Cerebellar nuclear complex (tissue), 1 donor: ENCODE data around the gene COQ9.
"Not testable (repeated sequence)": the region's sequence is repeated elsewhere in the genome, so short reads cannot be mapped to it uniquely, and the experiment has no call there.

Experiments
- DNase-seq, 2 experiments: peaks; one replicate each; lab custom pipeline; 2025; lab: John Stamatoyannopoulos, UW

Gene COQ9, protein sequence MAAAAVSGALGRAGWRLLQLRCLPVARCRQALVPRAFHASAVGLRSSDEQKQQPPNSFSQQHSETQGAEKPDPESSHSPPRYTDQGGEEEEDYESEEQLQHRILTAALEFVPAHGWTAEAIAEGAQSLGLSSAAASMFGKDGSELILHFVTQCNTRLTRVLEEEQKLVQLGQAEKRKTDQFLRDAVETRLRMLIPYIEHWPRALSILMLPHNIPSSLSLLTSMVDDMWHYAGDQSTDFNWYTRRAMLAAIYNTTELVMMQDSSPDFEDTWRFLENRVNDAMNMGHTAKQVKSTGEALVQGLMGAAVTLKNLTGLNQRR

DNA sequence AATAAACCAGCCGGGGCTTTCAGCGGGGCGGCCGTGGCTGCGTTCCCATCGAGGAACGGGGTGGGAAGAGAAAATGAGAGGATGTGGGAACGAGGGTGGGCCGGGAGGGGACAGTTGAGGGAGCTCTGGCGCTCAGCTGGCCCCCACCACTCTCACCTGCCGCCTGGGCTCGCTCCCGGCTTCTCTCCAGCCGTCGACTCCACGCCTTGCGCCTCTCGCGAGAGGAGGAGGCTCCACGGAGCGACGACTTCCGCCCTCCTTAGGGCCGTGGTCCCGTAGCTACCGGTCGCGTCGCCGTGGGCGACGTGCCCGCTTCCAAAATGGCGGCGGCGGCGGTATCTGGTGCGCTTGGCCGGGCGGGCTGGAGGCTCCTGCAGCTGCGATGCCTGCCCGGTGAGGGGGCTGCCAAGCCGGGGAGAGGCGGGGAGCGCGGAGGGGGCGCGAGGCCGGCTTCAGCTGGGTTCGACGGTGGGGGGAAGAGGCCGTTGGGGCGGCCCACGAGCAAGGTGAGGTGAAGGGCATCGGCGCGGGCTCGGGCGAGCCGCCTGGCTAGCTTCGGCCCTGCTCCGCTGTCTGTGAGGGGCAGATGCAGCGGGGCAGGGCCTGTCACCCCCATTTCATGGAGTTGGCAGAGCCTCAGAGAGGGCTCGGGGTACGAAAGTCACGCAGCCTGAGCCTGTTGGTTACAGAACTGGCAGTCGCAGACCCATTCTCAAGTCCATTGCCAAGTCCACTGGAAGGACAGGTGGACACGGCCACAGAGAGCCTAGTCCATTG lies at the start of gene COQ9, which contains the start of gene CIAPIN1:
Gene COQ9, plus strand, starts transcription at position 294 of the 777 bp plus-strand sequence. Its CDS starts 27 bp downstream, at position 321.
Gene CIAPIN1, minus strand, starts transcription at position 200 of the 777 bp plus-strand sequence. CDS start 6,457 bp downstream, outside the sequence.
- peak; percentile 54 to 73 for DNase-seq

DNA sequence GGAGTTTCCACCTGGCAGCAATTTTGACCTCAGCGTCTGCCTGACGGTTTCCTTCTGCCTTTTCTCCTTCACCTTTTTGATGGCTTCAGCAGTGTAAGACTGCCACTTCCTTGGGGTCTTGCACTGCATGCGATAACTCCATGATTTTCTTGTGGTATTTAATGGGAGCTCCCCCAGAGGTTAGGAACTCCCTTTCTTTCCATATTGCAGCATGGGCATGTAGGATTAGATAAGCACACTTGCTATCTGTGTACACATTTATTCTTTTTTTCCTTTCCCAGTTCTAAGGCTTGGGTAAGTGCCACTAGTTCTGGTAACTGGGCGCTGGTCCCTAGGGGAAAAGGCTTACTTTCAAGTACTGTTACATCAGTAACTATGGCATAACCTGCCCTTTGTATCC lies 49.8 kb upstream of the COQ9 start:
- DNase-seq: not testable (repeated sequence)

DNA sequence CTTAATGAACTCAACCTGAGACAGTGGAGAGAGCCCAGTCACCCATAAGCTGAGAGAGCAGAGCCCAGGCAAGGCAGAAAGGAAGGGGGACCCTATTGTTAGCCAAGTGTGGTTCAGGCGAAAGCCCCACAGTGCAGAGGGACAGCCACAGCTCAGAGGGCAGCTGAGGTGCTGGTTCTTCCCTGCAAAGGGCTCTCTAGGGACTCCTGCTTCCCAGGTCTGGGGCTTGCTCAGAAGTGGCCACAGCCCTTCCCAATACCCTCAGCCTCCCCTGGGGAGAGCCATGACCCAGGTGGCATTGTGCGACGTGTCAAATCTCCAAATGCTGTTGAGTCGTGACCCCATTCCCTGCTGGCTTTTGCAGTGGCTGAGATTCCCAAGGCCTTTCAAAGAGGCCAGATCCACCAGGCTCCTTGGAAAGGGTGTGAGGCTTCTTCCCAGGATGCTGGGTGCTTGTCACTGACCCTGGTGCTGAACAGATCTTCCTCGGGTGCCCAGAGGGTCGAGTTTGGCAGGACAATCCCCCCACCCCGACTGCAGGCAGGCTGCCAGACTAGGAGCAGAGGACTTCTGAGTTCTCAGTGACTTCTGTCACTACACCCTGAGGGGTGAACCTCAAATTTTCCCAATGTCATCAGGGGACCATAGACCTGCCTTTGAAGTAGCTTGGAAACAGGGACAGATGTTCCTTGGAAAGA lies 45.2 kb upstream of the COQ9 start:
- DNase-seq: no peak

DNA sequence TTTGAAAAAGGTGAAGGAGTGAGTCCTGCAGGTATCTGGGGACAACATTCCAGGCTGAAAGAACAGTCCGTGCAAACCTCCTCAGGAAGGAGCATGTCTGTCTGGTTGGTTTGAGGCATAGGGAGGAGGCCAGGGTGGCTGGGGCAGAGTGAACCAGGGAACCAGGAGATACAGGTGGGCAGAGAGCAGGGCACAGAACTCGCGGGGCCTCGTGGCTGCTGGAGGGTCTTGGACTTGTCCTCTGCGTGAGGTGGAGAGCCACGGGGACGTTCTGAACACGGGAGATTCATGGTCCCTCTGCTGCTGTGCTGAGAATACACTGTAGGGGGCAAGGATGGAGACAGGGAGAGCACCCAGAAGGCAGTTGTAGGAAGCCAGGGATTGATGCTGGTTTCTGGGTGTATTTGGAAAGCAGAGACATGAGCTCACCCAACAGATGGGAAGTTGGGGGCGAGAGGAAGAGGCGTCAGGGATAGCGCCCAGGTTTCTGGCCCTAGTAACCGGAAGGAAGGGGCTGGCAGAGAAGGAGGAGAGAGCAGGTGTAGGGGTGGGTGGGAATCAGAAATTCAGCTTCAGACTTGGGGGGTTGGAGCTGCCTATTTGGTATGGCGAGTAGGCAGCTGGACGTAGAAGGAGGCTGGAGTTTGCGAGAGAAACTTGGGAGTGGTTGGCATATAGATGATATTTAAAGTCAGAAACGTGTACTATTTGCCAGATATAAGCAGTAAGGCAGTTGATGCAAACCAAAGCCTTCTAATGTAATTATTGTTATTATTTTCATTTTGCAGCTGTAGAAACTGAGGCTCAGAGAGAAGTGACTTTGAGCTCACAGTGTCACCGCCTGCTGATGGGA lies 43.1 kb upstream of the COQ9 start, which contains the start of gene CCL17:
Gene CCL17, plus strand, starts transcription at position 803 of the 853 bp plus-strand sequence. CDS start 9,166 bp downstream, outside the sequence.
- DNase-seq: no peak

DNA sequence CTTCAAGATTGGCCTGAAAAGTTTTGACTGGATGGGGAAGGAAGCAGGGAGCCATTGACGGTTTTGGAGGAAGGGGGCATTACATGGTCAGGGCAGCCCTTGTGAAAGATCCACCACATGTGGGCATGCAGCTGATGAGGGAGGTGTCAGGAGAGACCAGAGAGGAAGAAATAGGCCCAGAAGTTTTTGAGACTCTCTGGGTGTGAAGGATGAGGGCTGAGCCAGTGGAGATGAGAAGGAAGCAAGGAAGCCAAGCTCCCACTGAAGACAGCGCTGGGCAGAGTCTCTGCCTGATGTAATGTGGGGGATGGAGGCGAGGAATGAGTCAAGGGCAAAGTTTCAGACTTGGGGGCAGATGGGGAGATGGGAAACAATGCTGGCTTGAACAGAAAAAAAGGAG lies 42.2 kb upstream of the COQ9 start:
- no peak for DNase-seq

DNA sequence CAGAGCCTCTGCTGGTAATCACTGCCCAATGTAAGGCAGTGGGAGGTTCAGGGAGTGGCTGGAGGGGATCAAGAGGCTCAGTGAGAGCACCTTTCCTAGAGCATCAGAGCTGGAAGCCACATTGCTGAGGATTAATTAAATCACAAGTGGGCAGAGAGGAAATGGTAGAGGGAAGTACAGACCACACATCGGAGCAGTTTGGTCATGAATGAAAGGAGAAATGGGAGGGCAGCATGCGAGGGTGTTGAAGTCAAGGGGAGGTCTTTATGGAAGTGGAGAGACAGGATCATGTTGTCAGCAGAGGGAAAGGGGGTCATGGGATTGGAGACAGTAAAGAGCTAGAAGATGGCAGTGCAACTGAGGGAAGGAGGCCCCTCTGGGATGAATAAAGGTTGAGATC lies 40.4 kb upstream of the COQ9 start:
- no peak for DNase-seq

DNA sequence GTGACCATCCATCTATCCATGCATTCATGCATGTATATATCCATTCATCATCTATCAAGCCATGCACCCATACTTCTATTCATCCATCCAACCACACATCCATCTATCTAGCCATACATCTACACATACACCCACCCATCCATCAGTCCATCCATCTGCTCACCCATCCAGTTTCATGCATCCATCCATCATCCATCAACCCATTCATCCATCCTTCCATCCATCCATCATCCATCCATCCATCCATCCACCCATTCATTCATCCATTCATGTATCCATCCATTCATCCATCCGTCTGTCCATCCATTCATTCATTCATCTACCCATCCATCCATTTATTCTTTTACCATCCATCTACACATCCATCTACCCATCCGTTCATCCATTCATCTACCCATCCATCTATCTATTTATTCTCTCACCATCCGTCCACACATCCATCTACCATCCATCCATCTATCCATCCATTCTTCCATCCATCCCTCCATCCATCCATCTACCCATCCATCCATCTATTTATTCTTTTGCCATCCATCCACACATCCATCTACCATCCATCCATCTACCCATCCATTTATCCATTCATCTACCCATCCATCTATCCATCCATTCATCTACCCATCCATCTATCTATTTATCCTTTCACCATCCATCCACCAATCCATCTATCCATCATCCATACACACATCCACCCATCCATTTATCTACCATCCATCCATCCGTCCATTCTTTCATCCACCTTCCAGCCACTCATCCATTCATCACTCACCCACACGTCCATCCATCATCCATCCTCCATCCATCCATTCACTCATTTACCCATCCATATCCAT lies 39.5 kb upstream of the COQ9 start:
- no peak for DNase-seq

DNA sequence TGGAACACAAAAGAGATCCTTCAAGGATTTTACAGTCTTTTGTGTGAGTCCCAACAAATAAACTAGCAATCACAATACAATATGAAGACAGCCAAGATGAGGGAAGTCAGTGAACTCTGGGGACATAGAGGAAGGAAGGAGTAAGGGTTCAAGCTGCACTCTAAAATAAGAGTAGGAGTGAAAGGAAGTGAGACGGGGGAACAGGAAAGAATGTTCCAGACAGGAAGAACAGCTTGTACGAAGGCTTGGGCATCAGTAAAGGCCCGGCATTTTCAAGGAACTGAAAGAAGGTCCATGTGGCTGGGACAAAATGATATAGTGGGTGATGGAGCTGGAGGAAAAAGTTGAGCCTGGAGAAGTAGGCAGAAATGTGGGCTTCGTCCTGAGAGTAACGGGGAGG lies 38.2 kb upstream of the COQ9 start:
- no peak for DNase-seq

DNA sequence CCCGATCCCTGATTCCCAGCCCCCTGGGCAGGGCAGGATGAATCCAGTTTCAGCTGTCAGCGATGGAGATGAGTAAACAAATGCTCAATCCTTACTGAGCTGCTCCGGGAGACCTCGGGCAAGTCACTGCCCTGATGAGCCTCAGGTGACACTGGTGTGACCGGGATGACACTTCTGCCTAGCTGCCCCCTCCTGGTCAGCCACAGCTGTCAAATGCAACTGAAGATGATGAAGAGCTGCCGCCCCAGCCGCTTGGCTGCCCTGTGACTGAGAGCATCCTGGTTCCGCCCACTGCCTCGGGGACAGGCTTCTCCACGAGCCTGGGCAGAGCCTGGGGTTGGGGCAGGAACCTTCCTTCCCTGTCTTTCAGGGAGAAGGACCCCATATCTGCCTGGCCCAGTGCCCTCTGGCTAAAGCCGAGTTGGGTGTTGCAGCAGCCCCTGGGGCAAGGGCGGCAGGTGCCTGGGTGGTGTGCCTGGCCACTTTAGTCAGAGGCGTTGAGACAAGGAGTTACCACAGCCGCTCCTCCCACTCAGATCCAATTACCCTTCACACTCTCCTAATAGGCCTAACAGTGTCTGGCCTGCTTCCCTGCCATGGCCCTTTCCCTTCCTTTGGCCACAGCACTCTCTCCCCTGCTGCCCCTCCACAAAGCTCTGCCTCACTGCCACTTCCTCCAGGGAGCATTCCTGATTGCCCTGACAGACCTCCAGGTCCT lies 37.2 kb upstream of the COQ9 start:
- no peak for DNase-seq

DNA sequence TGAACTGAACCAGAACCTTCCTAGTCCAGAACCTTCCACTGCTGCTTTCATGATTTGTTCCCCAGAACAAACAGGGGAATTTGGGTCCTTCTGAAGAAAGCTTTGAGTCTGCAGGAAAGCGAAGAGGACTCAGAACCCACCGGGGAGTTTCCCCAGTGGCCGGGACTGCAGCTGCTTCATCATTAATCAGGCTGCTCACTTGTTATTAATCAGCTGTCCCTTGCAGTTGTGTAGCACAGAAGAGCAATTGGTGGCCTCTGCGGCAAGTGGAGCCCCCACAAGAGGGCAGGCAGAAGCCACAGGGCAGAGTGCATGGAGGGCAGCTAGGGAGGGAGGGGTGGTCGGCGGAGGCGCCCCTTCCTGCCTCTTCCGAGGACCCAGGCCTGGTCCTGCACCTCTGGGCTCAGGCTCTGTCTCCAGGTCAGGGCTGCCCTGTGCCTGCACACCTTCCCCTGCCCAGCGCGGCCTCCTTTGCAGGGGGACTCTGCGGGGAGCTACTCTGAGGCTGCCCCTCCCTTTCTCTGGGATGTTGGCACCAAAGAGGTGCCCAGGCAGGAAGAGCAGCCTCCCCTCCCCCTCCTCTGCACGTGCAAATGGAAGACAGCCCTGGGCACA lies 35.8 kb upstream of the COQ9 start:
- DNase-seq: no peak

DNA sequence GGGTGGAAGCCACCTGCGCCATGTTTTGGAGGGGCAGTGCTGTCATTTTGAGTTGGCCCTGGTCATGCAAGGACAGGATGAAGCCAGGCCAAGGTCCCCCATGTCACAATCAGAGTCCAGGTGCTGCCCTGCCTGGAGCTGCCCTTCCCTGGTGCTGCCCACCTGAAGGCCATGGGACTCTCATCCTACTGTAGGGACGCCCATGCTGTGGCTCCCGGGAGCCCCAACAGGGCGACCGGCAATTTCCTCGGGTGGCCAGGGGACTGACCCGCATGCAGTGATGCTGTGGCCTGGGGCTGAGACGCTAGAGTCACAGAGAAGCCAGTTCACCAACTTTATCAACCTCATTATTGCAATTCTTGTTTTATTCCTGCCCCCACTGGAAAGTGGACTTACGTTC lies 34.7 kb upstream of the COQ9 start:
- no peak for DNase-seq

DNA sequence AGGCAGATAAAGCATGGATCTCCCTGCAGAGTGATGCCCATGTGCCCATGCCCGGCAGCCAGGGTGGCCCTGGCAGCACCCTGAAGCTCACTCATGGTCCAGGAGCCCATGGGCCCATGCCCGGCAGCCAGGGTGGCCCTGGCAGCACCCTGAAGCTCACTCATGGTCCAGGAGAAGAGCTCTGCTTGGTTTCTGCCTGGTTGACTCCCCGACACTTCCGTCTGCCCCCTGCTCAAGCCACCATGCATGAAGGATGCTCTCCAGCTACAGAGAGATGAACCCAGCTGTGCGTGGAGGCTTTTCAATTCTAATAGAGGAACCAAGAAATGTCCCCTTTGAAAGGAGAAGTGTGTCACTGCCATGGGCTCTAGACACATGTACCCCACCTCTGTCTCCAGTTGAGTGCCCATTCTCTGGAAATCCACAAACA lies 34.0 kb upstream of the COQ9 start:
- DNase-seq: no peak

DNA sequence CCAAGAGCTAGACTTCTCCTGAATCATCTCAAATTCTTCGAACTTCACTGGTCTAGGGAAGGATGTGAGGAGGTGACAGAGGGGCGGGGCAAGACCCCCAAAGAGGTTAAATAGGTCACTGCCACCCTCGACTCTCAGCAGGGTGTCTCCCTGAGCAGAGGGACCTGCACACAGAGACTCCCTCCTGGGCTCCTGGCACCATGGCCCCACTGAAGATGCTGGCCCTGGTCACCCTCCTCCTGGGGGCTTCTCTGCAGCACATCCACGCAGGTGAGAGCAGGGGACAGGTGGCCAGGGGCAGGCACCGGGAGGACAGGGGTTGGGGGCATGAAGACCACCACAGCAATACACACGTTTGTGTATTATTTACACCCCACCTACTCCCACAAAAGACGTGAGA lies 33.5 kb upstream of the COQ9 start:
- DNase-seq: no peak

DNA sequence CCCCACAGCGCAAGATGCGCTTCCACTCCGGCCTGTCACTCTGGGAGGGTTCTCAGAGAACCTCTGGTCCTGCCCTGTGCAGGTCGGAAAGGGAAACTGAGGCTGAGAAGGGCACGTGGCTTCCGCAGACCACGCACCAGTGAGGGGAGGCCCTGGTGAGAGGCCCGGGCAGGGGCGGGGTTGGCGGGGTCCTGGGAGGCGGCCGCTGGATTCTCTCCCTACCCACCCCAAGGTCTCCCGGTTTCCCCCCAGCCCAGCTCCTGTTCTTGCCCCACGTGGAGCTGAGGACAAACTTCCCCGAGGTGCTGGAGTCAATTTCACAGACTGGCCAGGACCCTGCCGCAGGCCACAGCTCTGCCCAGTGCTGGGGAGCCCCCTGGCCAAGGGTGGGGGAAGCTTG lies 31.2 kb upstream of the COQ9 start:
- DNase-seq: no peak

DNA sequence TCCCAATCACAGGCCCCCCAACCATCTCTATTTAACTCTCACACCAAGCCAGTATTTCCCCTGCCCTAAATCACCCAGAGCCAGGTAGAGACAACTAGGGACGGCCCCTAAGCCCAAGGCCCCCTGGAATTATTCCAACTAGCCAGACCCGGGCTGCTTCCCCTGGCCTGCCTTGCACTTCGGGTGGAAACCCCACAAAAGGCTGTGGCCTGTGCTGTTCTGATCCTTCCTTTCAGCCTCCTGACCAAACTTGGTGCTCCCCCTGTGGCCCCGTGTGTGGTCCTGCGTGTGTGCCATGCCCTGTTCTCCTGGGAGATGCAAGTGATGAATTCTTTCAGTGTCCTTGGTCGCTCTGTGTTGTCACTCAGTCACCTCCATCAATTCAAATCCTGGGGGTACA lies 27.8 kb upstream of the COQ9 start:
- no peak for DNase-seq

DNA sequence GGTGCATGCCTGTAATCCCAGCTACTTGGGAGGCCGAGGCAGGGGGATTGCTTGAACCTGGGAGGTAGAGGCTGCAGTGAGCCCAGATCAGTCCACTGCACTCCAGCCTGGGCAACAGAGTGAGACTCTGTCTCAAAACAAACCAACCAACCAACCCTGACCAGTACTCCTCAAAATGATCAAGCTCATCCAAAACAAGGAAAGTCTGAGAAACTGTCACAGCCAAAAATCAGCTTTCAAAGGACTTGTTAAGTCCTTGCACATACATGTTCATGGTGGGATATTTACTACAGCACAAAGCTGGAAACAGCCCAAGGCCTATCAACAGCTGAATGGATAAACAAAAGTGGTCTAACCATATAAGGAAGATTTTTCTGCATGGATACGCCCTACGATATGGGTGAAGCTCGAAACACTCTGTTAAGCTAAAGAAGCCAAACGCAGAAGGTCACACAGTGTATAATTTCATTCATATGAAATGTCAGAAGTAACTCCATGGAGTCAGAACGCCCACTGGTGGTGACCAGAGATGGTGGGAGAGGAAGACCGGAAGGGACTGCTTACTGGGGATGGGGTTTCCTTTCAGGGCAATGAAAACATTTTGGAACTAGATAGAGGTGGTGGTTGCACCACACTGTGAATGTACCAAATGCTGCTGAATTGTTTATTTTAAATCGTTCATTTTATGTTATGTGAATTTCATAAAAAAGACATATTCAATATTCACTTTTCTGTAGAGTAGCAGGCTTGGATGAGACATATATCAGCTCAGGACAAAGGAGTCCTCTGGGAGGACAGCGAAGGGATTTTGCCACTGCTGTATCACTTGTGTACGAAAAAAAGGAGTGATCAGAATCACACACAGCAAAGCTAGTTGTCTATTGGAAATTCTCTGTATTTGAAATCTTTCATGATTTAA lies 25.0 kb upstream of the COQ9 start:
- DNase-seq: no peak

DNA sequence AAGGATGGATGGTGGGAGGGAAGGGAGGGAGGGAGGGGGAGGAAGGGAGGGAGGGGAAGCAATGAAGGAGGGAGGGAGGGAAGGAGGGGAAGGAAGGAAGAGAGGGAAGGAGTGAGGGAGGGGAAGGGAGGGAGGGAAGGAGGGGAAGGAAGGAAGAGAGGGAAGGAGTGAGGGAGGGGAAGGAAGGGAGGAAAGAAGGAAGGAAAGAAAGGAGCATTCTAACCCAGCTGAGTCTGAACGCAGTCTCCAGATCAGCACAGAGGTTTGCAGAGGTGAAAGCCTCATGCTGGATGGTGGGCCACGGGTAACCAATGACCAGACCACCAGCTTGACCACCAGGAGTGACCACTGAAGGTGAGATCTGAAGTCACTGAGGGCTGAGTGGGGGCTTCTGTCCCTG lies 24.1 kb upstream of the COQ9 start:
- DNase-seq: no peak

DNA sequence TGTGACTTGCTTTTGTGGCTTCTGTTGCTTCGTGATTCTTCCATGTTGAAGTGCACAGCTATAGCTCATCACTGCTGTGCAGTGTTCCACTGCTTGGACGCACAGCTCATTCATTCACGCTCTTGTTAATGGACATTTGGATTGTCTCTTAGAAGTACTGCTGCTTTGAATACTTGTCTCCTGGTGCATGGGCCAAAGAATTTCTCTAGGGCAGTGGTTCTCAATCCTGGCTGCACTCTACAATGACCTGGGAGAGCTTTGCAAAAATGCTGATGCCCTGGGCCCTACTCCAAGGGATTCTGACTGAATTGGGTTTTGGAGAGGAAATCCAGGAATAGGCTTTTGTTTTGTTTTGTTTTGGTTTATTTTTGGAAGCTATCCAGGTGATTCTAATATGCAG lies 22.7 kb upstream of the COQ9 start:
- no peak for DNase-seq
